SK-N-MC (cell line): ENCODE results near the gene MAPK6.
"Not testable (repeated sequence)": the region's sequence is repeated elsewhere in the genome, so short reads cannot be mapped to it uniquely, and the experiment has no call there.

Source experiments
- EZH2 ChIP-seq: fragments of 200-600 bp; sonication (generic); IDR thresholded peaks from one replicate; pipeline ENCODE4 v1.6.1; 2017; ENCODE audit warnings: antibody characterized with exemption
- FOXP2 ChIP-seq: optimal IDR thresholded peaks from 2 replicates; pipeline ENCODE3; 2011; ENCODE audit warnings: mild to moderate bottlenecking, moderate library complexity; ENCODE audit not compliant: insufficient read depth; ENCODE audit errors: extremely low read length, control extremely low read depth
- POLR2AphosphoS5 ChIP-seq: IDR thresholded peaks from 2 replicates; pipeline ENCODE4 v1.6.1; 2012; ENCODE audit warnings: mild to moderate bottlenecking, low read depth, low read length, borderline replicate concordance

DNA sequence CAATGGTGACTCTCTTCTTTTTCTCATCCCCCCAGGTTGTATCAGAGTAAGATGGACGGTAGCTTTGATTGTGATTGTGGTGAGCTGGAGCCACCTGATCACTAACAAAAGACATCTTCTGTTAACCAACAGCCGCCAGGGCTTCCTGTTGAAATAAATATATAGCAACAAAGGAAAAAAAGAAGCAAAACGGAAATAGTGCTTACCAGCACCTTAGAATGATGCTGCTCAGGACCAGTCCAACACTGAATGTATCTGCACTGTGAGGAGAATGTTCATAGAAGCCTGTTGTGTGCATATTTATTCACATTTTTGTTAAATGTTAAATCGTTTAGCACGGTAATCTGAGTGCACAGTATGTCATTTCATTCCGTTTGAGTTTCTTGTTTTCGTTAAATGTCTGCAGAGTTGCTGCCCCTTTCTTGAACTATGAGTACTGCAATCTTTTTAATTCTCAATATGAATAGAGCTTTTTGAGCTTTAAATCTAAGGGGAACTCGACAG lies 26.8 kb downstream of the MAPK6 start:
- not testable (repeated sequence) for TF ChIP-seq EZH2, POLR2AphosphoS5, FOXP2
